ENCODE results near the gene DHX35. TPM values are rescaled to one million over a fixed set of nuclear protein-coding genes. Genes with fewer than 3 reads are reported as not detected.

The DHX35 gene
- polyA plus RNA-seq, 3 donors, result 1.6 to 11.2 (median 2.7) TPM

DNA sequence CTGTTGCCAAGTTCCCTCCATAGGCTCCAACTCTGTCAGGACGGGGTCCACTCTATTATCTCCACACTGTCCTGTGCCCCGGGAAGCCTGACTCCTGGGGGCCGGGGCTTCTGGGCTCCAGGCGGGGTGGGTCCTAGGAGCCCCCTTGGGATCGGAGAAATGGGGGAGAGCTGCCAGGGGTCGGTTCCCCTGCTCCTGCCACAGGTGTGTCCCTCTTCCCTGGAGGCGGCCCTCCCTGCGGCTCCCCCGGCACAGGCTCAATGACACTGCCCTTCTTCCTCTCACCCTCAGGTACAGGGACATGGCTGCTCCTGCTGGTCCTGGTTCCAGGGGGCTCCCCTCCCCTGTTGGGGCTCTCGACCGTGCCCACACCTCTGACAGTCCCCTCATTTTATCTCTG is 110.0 kb downstream of the DHX35 start:
- H3K9me3 Mint-ChIP-seq, result peaks cover 0 to 11% (median 4%) of the 10 kb centered on the region in 7 donors
- TF ChIP-seq, protein P1, sequence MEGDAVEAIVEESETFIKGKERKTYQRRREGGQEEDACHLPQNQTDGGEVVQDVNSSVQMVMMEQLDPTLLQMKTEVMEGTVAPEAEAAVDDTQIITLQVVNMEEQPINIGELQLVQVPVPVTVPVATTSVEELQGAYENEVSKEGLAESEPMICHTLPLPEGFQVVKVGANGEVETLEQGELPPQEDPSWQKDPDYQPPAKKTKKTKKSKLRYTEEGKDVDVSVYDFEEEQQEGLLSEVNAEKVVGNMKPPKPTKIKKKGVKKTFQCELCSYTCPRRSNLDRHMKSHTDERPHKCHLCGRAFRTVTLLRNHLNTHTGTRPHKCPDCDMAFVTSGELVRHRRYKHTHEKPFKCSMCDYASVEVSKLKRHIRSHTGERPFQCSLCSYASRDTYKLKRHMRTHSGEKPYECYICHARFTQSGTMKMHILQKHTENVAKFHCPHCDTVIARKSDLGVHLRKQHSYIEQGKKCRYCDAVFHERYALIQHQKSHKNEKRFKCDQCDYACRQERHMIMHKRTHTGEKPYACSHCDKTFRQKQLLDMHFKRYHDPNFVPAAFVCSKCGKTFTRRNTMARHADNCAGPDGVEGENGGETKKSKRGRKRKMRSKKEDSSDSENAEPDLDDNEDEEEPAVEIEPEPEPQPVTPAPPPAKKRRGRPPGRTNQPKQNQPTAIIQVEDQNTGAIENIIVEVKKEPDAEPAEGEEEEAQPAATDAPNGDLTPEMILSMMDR (IDR thresholded peaks at IDR 0.05), result no peak

DNA sequence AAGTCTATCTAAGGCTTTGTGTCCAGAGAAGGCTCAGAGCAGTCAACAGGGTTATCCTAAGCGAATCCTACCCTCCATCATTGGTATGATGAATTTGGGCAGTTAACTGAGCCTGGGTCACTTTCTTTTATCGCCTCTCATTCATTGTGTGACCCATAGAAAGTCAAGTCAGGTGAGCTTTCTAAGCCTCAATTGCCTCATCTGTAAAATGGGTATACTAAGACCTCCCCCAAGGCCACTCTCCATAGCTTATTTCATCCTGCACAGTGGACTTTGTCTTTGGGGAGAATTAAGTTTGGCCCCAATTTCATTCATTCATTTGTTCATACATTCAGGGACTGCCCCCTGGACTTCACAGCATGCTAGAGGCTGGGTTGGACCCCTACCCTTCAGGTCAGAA is 110.5 kb downstream of the DHX35 start:
- Mint-ChIP-seq H3K27ac (no peak overlapping the region), H3K9me3 (peaks cover 0 to 9% (median 4%) of the 10 kb centered on the region in 7 donors), H3K4me1 (no peaks in the 10 kb centered on the region), H3K27me3 (ENCODE audit: low read depth in 3 of 3) (peaks cover 6 to 27% (median 20%) of the 10 kb centered on the region in 3 donors), H3K36me3 (no peaks in the 10 kb centered on the region), H3K4me3 (no peak overlapping the region)
- Histone ChIP-seq H2AFZ (ENCODE audit: insufficient read depth, low read depth, low read length, poor library complexity, severe bottlenecking) (no peak overlapping the region), H4K20me1 (ENCODE audit: insufficient read depth, low read length) (no peaks in the 10 kb centered on the region), H3K27ac (ENCODE audit: low read depth in 1 of 2, low read length in 2 of 2) (no peak overlapping the region), H3K4me1 (ENCODE audit: control insufficient read depth in 1 of 2, insufficient read depth in 2 of 2, low read length in 2 of 2) (no peaks in the 10 kb centered on the region), H3K36me3 (replicated peaks in 1 of 2; ENCODE audit: control insufficient read depth in 1 of 2, insufficient read depth in 2 of 2, low read length in 2 of 2) (no peaks in the 10 kb centered on the region), H3K27me3 (ENCODE audit: control insufficient read depth in 2 of 2, insufficient read depth in 2 of 2, low read length in 2 of 2) (peaks cover 0 to 2% of the 10 kb centered on the region in 2 donors), H3K4me3 (replicated peaks in 1 of 3; ENCODE audit: low read depth in 2 of 3, low read length in 3 of 3) (no peak overlapping the region), H3K4me2 (replicated peaks; ENCODE audit: extremely low read depth, low read length, poor library complexity, severe bottlenecking) (no peak overlapping the region), H3K9ac (ENCODE audit: insufficient read depth, low read length, poor library complexity, severe bottlenecking) (no peak overlapping the region), H3K79me2 (ENCODE audit: insufficient read depth, low read length) (no peaks in the 10 kb centered on the region), H3K9me3 (replicated peaks in 1 of 2; ENCODE audit: control insufficient read depth in 1 of 2, insufficient read depth in 1 of 2, low read length in 2 of 2) (no peaks in the 10 kb centered on the region)
- TF ChIP-seq, protein P1 (IDR thresholded peaks at IDR 0.05), result no peak
- no peak for DNase-seq
- intact Hi-C loops (cut with micrococcal nuclease), result no loop called here
- no CpG with 5 or more reads among the region's 2 CpGs for WGBS (ENCODE audit: insufficient coverage)

More for the DNA sequence above, 110.0 kb downstream of the DHX35 start:
- H3K27ac Mint-ChIP-seq, result no peak overlapping the region
- Histone ChIP-seq H3K4me1 (ENCODE audit: control insufficient read depth in 1 of 2, insufficient read depth in 2 of 2, low read length in 2 of 2) (no peaks in the 10 kb centered on the region), H3K27me3 (ENCODE audit: control insufficient read depth in 2 of 2, insufficient read depth in 2 of 2, low read length in 2 of 2) (peaks cover 0 to 2% of the 10 kb centered on the region in 2 donors), H3K9ac (ENCODE audit: insufficient read depth, low read length, poor library complexity, severe bottlenecking) (no peak overlapping the region), H3K27ac (ENCODE audit: low read depth in 1 of 2, low read length in 2 of 2) (no peak overlapping the region), H3K9me3 (replicated peaks in 1 of 2; ENCODE audit: control insufficient read depth in 1 of 2, insufficient read depth in 1 of 2, low read length in 2 of 2) (no peaks in the 10 kb centered on the region), H4K20me1 (ENCODE audit: insufficient read depth, low read length) (no peaks in the 10 kb centered on the region), H3K36me3 (replicated peaks in 1 of 2; ENCODE audit: control insufficient read depth in 1 of 2, insufficient read depth in 2 of 2, low read length in 2 of 2) (no peaks in the 10 kb centered on the region), H3K4me3 (replicated peaks in 1 of 3; ENCODE audit: low read depth in 2 of 3, low read length in 3 of 3) (no peak overlapping the region), H3K4me2 (replicated peaks; ENCODE audit: extremely low read depth, low read length, poor library complexity, severe bottlenecking) (no peak overlapping the region), H3K79me2 (ENCODE audit: insufficient read depth, low read length) (no peaks in the 10 kb centered on the region), H2AFZ (ENCODE audit: insufficient read depth, low read depth, low read length, poor library complexity, severe bottlenecking) (no peak overlapping the region)
- H3K4me3 Mint-ChIP-seq, result no peak overlapping the region
- whole genome bisulfite sequencing (ENCODE audit: insufficient coverage), result 94% methylated on average over 6 of the region's 11 CpGs
- DNase-seq, result no peak
- intact Hi-C loops (cut with micrococcal nuclease), result no loop called here
- no peaks in the 10 kb centered on the region for H3K36me3 Mint-ChIP-seq
- no peaks in the 10 kb centered on the region for H3K4me1 Mint-ChIP-seq
- peaks cover 6 to 24% (median 16%) of the 10 kb centered on the region in 3 donors for H3K27me3 Mint-ChIP-seq (ENCODE audit: low read depth in 3 of 3)

All from CD14-positive monocyte (primary cell).